Fibroblast of lung (primary cell): ENCODE data around the gene OLA1. TPM values are rescaled to one million over a fixed set of nuclear protein-coding genes. Genes with fewer than 3 reads are reported as not detected.

Experiments
- DNase-seq, 2 donors: peaks; one replicate each; pipeline versions ENCODE4 v3.0.0 to v3.0.0-alpha.2; 2010; ENCODE audit warnings: low read depth in 2 of 2
- H2AFZ ChIP-seq: 2 replicates; pipeline ENCODE4 v1.5.1; 2012; ENCODE audit warnings: low read length, control low read depth, inconsistent platforms
- H3K27ac ChIP-seq: 2 replicates; pipeline ENCODE4 v1.5.1; 2011; ENCODE audit warnings: low read length, control low read depth; ENCODE audit not compliant: insufficient read depth
- H3K27me3 ChIP-seq: 2 replicates; pipeline ENCODE4 v1.5.1; 2011; ENCODE audit warnings: mild to moderate bottlenecking, low read length; ENCODE audit not compliant: control insufficient read depth, insufficient read depth
- H3K36me3 ChIP-seq: 2 replicates; pipeline ENCODE4 v1.5.1; 2011; ENCODE audit warnings: low read length; ENCODE audit not compliant: control insufficient read depth, insufficient read depth
- H3K4me1 ChIP-seq: 2 replicates; pipeline ENCODE4 v1.5.1; 2011; ENCODE audit warnings: low read length; ENCODE audit not compliant: control insufficient read depth, insufficient read depth; ENCODE audit errors: extremely low read depth
- H3K4me2 ChIP-seq: 2 replicates; pipeline ENCODE4 v1.5.1; 2011; ENCODE audit warnings: low read length, control low read depth; ENCODE audit not compliant: insufficient read depth; ENCODE audit errors: extremely low read depth
- H3K4me3 ChIP-seq, 4 experiments: fragments of 200-600 bp in 1 of 4; sonication (generic) in 1 of 4; replicated peaks in 1 of 4; 2 replicates each; pipeline ENCODE4 v1.5.1; 2011 to 2016; ENCODE audit warnings: low read length in 4 of 4, low read depth in 3 of 4, mild to moderate bottlenecking in 3 of 4, control low read depth in 2 of 4, inconsistent platforms in 1 of 4, mixed read lengths in 1 of 4; ENCODE audit not compliant: insufficient read depth in 1 of 4; ENCODE audit errors: control extremely low read depth in 1 of 4
- H3K79me2 ChIP-seq: 2 replicates; pipeline ENCODE4 v1.5.1; 2012; ENCODE audit warnings: mild to moderate bottlenecking, low read length, inconsistent platforms; ENCODE audit not compliant: control insufficient read depth, insufficient read depth
- H3K9ac ChIP-seq: 2 replicates; pipeline ENCODE4 v1.5.1; 2011; ENCODE audit warnings: mild to moderate bottlenecking, low read length, control low read depth; ENCODE audit not compliant: insufficient read depth
- H3K9me3 ChIP-seq: 2 replicates; pipeline ENCODE4 v1.5.1; 2012; ENCODE audit warnings: low read depth, low read length; ENCODE audit not compliant: control insufficient read depth, insufficient read depth
- H4K20me1 ChIP-seq: 2 replicates; pipeline ENCODE4 v1.5.1; 2011; ENCODE audit warnings: low read length; ENCODE audit not compliant: control insufficient read depth, insufficient read depth; ENCODE audit errors: extremely low read depth
- CTCF ChIP-seq, 2 donors: IDR thresholded peaks in 1 of 2; conservative IDR thresholded peaks in 1 of 2; 1 replicate in 1 of 2; 2 replicates in 1 of 2; pipeline ENCODE4 v1.5.1; 2011 to 2012; ENCODE audit warnings: low read length in 2 of 2, control low read depth in 1 of 2, inconsistent platforms in 1 of 2, low read depth in 1 of 2, mild to moderate bottlenecking in 1 of 2
- EZH2 ChIP-seq: IDR thresholded peaks from 2 replicates; pipeline ENCODE4 v1.5.1; 2012; ENCODE audit warnings: low read length, control low read depth, mild to moderate bottlenecking; ENCODE audit errors: missing control alignments
- polyA plus RNA-seq, 2 donors: library from polyadenylated mRNA; depleted of rRNA in 1 of 2; stranded (reverse) in 1 of 2; unstranded in 1 of 2; fragments of >200 nt; gene quantifications; 2 replicates each; pipeline ENCODE4 v1.2.1, GENCODE V29; 2011 to 2012; ENCODE audit warnings: missing spikeins in 1 of 2
- total RNA-seq: library from RNA; depleted of rRNA; stranded (reverse); fragments of >200 nt; gene quantifications from 2 replicates; pipeline ENCODE4 v1.2.1, GENCODE V29; 2014

Gene OLA1
- total and polyA plus RNA-seq, 2 donors (not counting 1 experiment from before 2014, with no cell fraction given), result 74.3 to 91.4 TPM

DNA sequence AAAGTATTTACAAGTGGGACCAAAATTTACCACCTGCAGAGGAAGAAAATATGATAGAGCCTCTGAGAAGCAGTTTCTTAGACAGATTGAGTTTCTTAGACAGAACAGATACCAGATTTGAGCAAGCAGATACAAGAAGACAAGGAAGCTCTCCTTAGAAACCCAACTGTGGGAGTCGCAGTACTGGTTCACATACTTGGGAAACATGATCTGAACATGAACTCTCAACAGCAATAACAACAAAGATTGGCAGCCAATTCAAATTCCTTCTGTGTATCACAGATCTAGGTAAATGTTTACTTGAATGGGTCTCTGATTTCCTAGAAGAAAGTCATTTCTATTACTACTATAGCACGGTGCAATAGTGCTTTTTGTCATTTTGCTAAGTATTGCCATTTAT, 82.1 kb downstream of the OLA1 start:
- Histone ChIP-seq H4K20me1 (no peaks in the 10 kb centered on the region), H3K36me3 (no peaks in the 10 kb centered on the region), H3K4me2 (no peak overlapping the region), H3K9ac (no peak overlapping the region), H2AFZ (no peak overlapping the region), H3K27ac (no peak overlapping the region), H3K4me3 (no peak overlapping the region), H3K4me1 (no peaks in the 10 kb centered on the region), H3K27me3 (no peaks in the 10 kb centered on the region), H3K79me2 (peaks cover 4% of the 10 kb centered on the region), H3K9me3 (no peaks in the 10 kb centered on the region)
- no peak for DNase-seq
- TF ChIP-seq EZH2 (no peak), CTCF (conservative IDR thresholded peaks at IDR 0.05 in 1 of 2, IDR thresholded peaks at IDR 0.05 in 1 of 2; ENCODE audit: low read depth in 1 of 2, low read length in 2 of 2) (no peak)

DNA sequence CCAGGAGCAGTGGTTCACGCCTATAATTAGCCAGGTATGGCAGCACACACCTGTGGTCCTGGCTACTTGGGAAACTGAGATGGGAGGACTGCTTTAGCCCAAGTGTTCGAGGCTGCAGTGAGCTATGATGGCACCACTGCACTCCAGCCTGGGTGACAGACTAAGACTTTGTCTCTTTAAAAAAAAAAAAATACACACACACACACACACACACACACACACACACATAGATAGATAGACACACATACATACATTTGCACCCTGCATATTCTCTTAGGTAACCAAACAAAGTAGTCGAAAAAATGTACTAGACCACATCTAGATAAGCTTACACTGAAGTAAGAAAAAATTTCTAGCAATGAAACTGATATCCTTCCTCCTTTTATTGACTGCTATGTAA, 86.8 kb downstream of the OLA1 start:
- Histone ChIP-seq H3K27ac (no peak overlapping the region), H3K9ac (no peak overlapping the region), H2AFZ (no peak overlapping the region), H3K4me1 (no peaks in the 10 kb centered on the region), H3K4me3 (no peak overlapping the region), H3K36me3 (no peaks in the 10 kb centered on the region), H3K9me3 (no peaks in the 10 kb centered on the region), H4K20me1 (no peaks in the 10 kb centered on the region), H3K27me3 (no peaks in the 10 kb centered on the region), H3K4me2 (no peak overlapping the region), H3K79me2 (peaks cover 3% of the 10 kb centered on the region)
- TF ChIP-seq EZH2, result no peak
- TF ChIP-seq CTCF (conservative IDR thresholded peaks at IDR 0.05 in 1 of 2, IDR thresholded peaks at IDR 0.05 in 1 of 2; ENCODE audit: low read depth in 1 of 2, low read length in 2 of 2), result no peak
- DNase-seq, result no peak

DNA sequence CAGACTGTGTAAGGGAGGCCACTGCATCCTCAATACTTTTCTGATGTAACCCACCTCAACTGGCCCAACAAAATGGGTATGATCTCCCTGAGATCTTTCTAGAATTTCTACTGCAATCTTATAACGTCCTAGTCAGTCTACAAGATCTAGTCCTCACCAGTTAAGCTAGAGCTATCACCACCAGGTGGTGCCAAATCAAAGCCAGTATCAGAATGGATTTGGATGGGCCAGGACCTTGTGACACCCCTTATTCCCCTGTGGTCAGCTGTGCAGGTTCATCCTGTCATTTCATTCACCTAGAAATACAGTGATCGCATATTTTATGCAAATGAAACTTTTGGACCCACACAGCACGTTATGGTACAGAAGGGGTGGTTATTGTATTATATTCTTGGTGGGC, 90.3 kb downstream of the OLA1 start:
- Histone ChIP-seq H3K36me3 (no peaks in the 10 kb centered on the region), H3K4me1 (peaks cover 13% of the 10 kb centered on the region), H3K27me3 (no peaks in the 10 kb centered on the region), H3K9me3 (no peaks in the 10 kb centered on the region), H2AFZ (no peak overlapping the region), H3K4me2 (no peak overlapping the region), H3K4me3 (no peak overlapping the region), H4K20me1 (peaks cover 1% of the 10 kb centered on the region), H3K9ac (no peak overlapping the region), H3K27ac (no peak overlapping the region), H3K79me2 (peaks cover 3% of the 10 kb centered on the region)
- TF ChIP-seq CTCF (conservative IDR thresholded peaks at IDR 0.05 in 1 of 2, IDR thresholded peaks at IDR 0.05 in 1 of 2; ENCODE audit: low read depth in 1 of 2, low read length in 2 of 2) (peak; percentile 39 to 68), EZH2 (no peak)
- DNase-seq, result peak in 1 of 2 donors; percentile 57
